IMR-90 (cell line): ENCODE data around the gene VMO1. TPM values are rescaled to one million over a fixed set of nuclear protein-coding genes. Genes with fewer than 3 reads are reported as not detected.

Experiments used
- ATAC-seq: fragments of 200-7000 bp; cut with Tn5 transposase; 2 replicates; pipeline ENCODE4 v1.9.1; 2020; ENCODE audit warnings: low read depth, mild to moderate bottlenecking, moderate library complexity
- BruUV-seq: library from RNA; stranded (reverse); fragments of 400-500 nt; replicated peaks from 2 replicates; lab custom pipeline; 2021; lab: Mats Ljungman, UMichigan
- CTCF ChIA-PET: fragments of 300-600 bp; formaldehyde crosslinking; extraction: SDS; loops from one replicate; lab custom pipeline; 2021; ENCODE audit warnings: antibody characterized with exemption; lab: Yijun Ruan, JAX
- POLR2A ChIA-PET: fragments of 300-600 bp; sonication (Branson Sonifier 250); formaldehyde crosslinking; loops from one replicate; lab custom pipeline; 2022; ENCODE audit warnings: antibody characterized with exemption; ENCODE audit not compliant: unreplicated experiment; lab: Charles Lee
- DNase-seq: peaks from one replicate; pipeline ENCODE4 v3.0.0; 2013
- H2AFZ ChIP-seq: replicated peaks from 2 replicates; pipeline ENCODE3; 2013; ENCODE audit warnings: low read length, mild to moderate bottlenecking; ENCODE audit not compliant: poor library complexity
- H2AK5ac ChIP-seq: 2 replicates; pipeline ENCODE4 v1.6.1; 2013; ENCODE audit warnings: low read depth, low read length, inconsistent platforms
- H2AK9ac ChIP-seq: replicated peaks from 2 replicates; pipeline ENCODE3; 2013; ENCODE audit warnings: mild to moderate bottlenecking, low read depth, low read length, moderate library complexity; ENCODE audit not compliant: poor library complexity
- H2BK120ac ChIP-seq: 2 replicates; pipeline ENCODE4 v1.6.1; 2013; ENCODE audit warnings: low read depth, low read length, inconsistent platforms
- H2BK15ac ChIP-seq: 3 replicates; pipeline ENCODE4 v1.6.1; 2013; ENCODE audit warnings: low read depth, low read length, inconsistent platforms
- H2BK20ac ChIP-seq: 2 replicates; pipeline ENCODE4 v1.6.1; 2013; ENCODE audit warnings: low read depth, mild to moderate bottlenecking, inconsistent platforms, low read length, moderate library complexity
- H2BK5ac ChIP-seq: 2 replicates; pipeline ENCODE4 v1.6.1; 2013; ENCODE audit warnings: mild to moderate bottlenecking, low read depth, low read length, inconsistent platforms; ENCODE audit not compliant: poor library complexity, severe bottlenecking
- H3K14ac ChIP-seq: replicated peaks from 2 replicates; pipeline ENCODE4 v1.6.1; 2013; ENCODE audit warnings: low read depth, low read length, inconsistent platforms
- H3K18ac ChIP-seq: 2 replicates; pipeline ENCODE4 v1.6.1; 2013; ENCODE audit warnings: low read depth, low read length, control low read depth
- H3K23ac ChIP-seq: 2 replicates; pipeline ENCODE4 v1.6.1; 2013; ENCODE audit warnings: low read depth, low read length, inconsistent platforms
- H3K27ac ChIP-seq: 2 replicates; pipeline ENCODE4 v1.5.1; 2013; ENCODE audit warnings: mild to moderate bottlenecking, control low read depth, low read length; ENCODE audit not compliant: insufficient read depth
- H3K27me3 ChIP-seq: 2 replicates; pipeline ENCODE4 v1.6.1; 2013; ENCODE audit warnings: low read length; ENCODE audit not compliant: control insufficient read depth, insufficient read depth
- H3K36me3 ChIP-seq: 2 replicates; pipeline ENCODE4 v1.6.1; 2013; ENCODE audit warnings: low read length, mixed read lengths; ENCODE audit not compliant: control insufficient read depth, insufficient read depth
- H3K4ac ChIP-seq: 2 replicates; pipeline ENCODE4 v1.6.1; 2013; ENCODE audit warnings: low read depth, low read length, inconsistent platforms
- H3K4me1 ChIP-seq: 2 replicates; pipeline ENCODE4 v1.6.1; 2013; ENCODE audit warnings: low read length, mixed read lengths; ENCODE audit not compliant: control insufficient read depth, insufficient read depth
- H3K4me2 ChIP-seq: 2 replicates; pipeline ENCODE4 v1.6.1; 2013; ENCODE audit warnings: low read depth, mild to moderate bottlenecking, control low read depth, low read length, moderate library complexity
- H3K4me3 ChIP-seq: 2 replicates; pipeline ENCODE4 v1.5.1; 2013; ENCODE audit warnings: low read depth, mild to moderate bottlenecking, control low read depth, low read length, moderate library complexity; ENCODE audit not compliant: insufficient read depth
- H3K56ac ChIP-seq: 2 replicates; pipeline ENCODE4 v1.6.1; 2013; ENCODE audit warnings: low read length, inconsistent platforms; ENCODE audit not compliant: insufficient read depth; ENCODE audit errors: extremely low read depth
- H3K79me1 ChIP-seq, 2 experiments: 2 replicates each; pipeline ENCODE4 v1.6.1; 2013; ENCODE audit warnings: low read length in 2 of 2, inconsistent platforms in 1 of 2, low read depth in 1 of 2
- H3K9ac ChIP-seq: 2 replicates; pipeline ENCODE4 v1.6.1; 2013; ENCODE audit warnings: low read depth, low read length, control low read depth
- H3K9me1 ChIP-seq: 2 replicates; pipeline ENCODE4 v1.6.1; 2013; ENCODE audit warnings: low read length, inconsistent platforms; ENCODE audit not compliant: insufficient read depth
- H3K9me3 ChIP-seq: 2 replicates; pipeline ENCODE4 v1.6.1; 2013; ENCODE audit warnings: low read length; ENCODE audit not compliant: control insufficient read depth, insufficient read depth
- H4K20me1 ChIP-seq: 2 replicates; pipeline ENCODE4 v1.6.1; 2013; ENCODE audit warnings: low read length, inconsistent platforms; ENCODE audit not compliant: insufficient read depth
- H4K5ac ChIP-seq: 2 replicates; pipeline ENCODE4 v1.6.1; 2013; ENCODE audit warnings: mild to moderate bottlenecking, low read depth, low read length, control low read depth
- H4K8ac ChIP-seq, 2 experiments: 2 replicates each; pipeline ENCODE4 v1.6.1; 2013; ENCODE audit warnings: low read depth in 2 of 2, low read length in 2 of 2, control low read depth in 1 of 2, inconsistent platforms in 1 of 2
- H4K91ac ChIP-seq: 2 replicates; pipeline ENCODE4 v1.6.1; 2013; ENCODE audit warnings: low read depth, low read length, inconsistent platforms; ENCODE audit not compliant: insufficient read depth
- BHLHE40 ChIP-seq: fragments of 150-350 bp; IDR thresholded peaks from 2 replicates; pipeline ENCODE4 v1.6.1; 2016; ENCODE audit warnings: mild to moderate bottlenecking, low read depth, low read length
- CEBPB ChIP-seq: IDR thresholded peaks from 2 replicates; pipeline ENCODE4 v1.6.1; 2012; ENCODE audit warnings: low read depth, low read length, improper control_type of control experiment
- FOS ChIP-seq: fragments of 150-350 bp; IDR thresholded peaks from 2 replicates; pipeline ENCODE4 v1.6.1; 2016; ENCODE audit warnings: low read depth, low read length
- MAFK ChIP-seq: IDR thresholded peaks from 2 replicates; pipeline ENCODE4 v1.6.1; 2012; ENCODE audit warnings: low read depth, low read length, improper control_type of control experiment
- NFE2L2 ChIP-seq: fragments of 150-350 bp; IDR thresholded peaks from 2 replicates; pipeline ENCODE4 v1.6.1; 2016; ENCODE audit warnings: low read depth, mild to moderate bottlenecking, low read length
- RAD21 ChIP-seq: IDR thresholded peaks from 2 replicates; pipeline ENCODE4 v1.6.1; 2012; ENCODE audit warnings: low read length, improper control_type of control experiment
- RCOR1 ChIP-seq: IDR thresholded peaks from 2 replicates; pipeline ENCODE4 v1.6.1; 2012; ENCODE audit warnings: mild to moderate bottlenecking, low read length, improper control_type of control experiment; ENCODE audit not compliant: insufficient replicate concordance
- SMC3 ChIP-seq: fragments of 150-350 bp; IDR thresholded peaks from 2 replicates; pipeline ENCODE4 v1.6.1; 2016; ENCODE audit warnings: low read depth, mild to moderate bottlenecking, antibody characterized with exemption, low read length, moderate library complexity
- WGBS, 2 experiments: methylation state at CpG; one replicate each; pipeline versions ENCODE4 v1.1.5 to v1.1.7; 2013; ENCODE audit warnings: missing lambda C conversion rate in 2 of 2; ENCODE audit not compliant: insufficient read length in 1 of 2; ENCODE audit errors: extremely low coverage in 2 of 2; 5-methylcytosine and 5-hydroxymethylcytosine counted together
- dilution Hi-C: fragments of 300-500 bp; cut with HindIII; formaldehyde crosslinking; loops from one replicate; pipeline ENCODE4 v1.14.3; 2018; ENCODE audit warnings: low sequenced_read_pairs; ENCODE audit not compliant: unreplicated experiment
- in situ Hi-C: fragments of 300-500 bp; cut with MboI; formaldehyde crosslinking; loops from 3 replicates; pipeline ENCODE4 v1.14.3; 2019; ENCODE audit warnings: low sequenced_read_pairs, inconsistent platforms, mixed read lengths
- intact Hi-C: fragments of 100-400 bp; cut with micrococcal nuclease; formaldehyde crosslinking; loops from 2 replicates; pipeline ENCODE4 v1.10.0; 2022
- polyA plus RNA-seq, 3 experiments: library from polyadenylated mRNA; depleted of rRNA; stranded (reverse); fragments of >200 nt; gene quantifications; 2 replicates each; pipeline ENCODE4 v1.2.3, GENCODE V29; 2012; ENCODE audit warnings: low replicate concordance in 1 of 3
- total RNA-seq: library from RNA; depleted of rRNA; stranded (reverse); fragments of >200 nt; gene quantifications from 2 replicates; pipeline ENCODE4 v1.2.3, GENCODE V29; 2012

The VMO1 gene
- total and polyA plus RNA-seq, 2 of the 4 experiments (the other 2 are of a cell fraction): 0.14 TPM; not detected in 1

GRCh38 chr17:4739122-4740024, 46.8 kb downstream of the VMO1 start, which contains the start of the genes CXCL16 and ZMYND15:
Gene CXCL16, minus strand, starts transcription at chr17:4739928. Its CDS starts 589 bp downstream, at chr17:4739339.
Gene ZMYND15, plus strand, starts transcription at chr17:4739833. Its CDS starts 716 bp downstream, at chr17:4740549.
- in situ Hi-C loops: no loop called here
- no TSS peak for BruUV-seq
- POLR2A ChIA-PET: no interaction called here

More at GRCh38 chr17:4739122-4740024, 46.8 kb downstream of the VMO1 start, which contains the start of the genes CXCL16 and ZMYND15:
- Histone ChIP-seq H4K20me1 (no peaks in the 10 kb centered on the region), H3K23ac (0 out of 2 replicates have a peak within 1 kb of the TSS, but pooled peaks have one; percentile 24), H4K91ac (no peak within 1 kb of the TSS), H2AK9ac (peak within 1 kb of the TSS; percentile 72), H2BK120ac (no peak within 1 kb of the TSS), H3K4me1 (peaks cover 6% of the 10 kb centered on the region; the same call in 1 of the 2 replicates), H3K9me1 (no peaks in the 10 kb centered on the region), H4K8ac (no peak within 1 kb of the TSS; a peak in 1 of 4 replicates), H3K36me3 (no peaks in the 10 kb centered on the region), H3K79me1 (no peaks in the 10 kb centered on the region), H4K5ac (no peak within 1 kb of the TSS), H3K4me2 (peak within 1 kb of the TSS; percentile 70), H3K56ac (no peak within 1 kb of the TSS), H3K4ac (no peak within 1 kb of the TSS), H3K14ac (no peak within 1 kb of the TSS), H3K18ac (no peak within 1 kb of the TSS), H3K27me3 (peaks cover 58% of the 10 kb centered on the region), H2AFZ (peak within 1 kb of the TSS; percentile 93), H2BK20ac (no peak within 1 kb of the TSS), H3K9ac (peak within 1 kb of the TSS; percentile 51), H3K27ac (no peak within 1 kb of the TSS; the same call in 1 of the 2 replicates), H3K4me3 (peak within 1 kb of the TSS; percentile 90), H3K9me3 (no peaks in the 10 kb centered on the region), H2BK15ac (no peak within 1 kb of the TSS), H2AK5ac (no peak within 1 kb of the TSS), H2BK5ac (no peak within 1 kb of the TSS)
- no peak; the same call in 1 of the 2 replicates for TF ChIP-seq BHLHE40
- no peak for TF ChIP-seq SMC3
- no peak for TF ChIP-seq CEBPB
- no peak for TF ChIP-seq MAFK
- TF ChIP-seq RAD21: no peak
- TF ChIP-seq FOS: no peak
- no peak for TF ChIP-seq RCOR1
- no peak for TF ChIP-seq NFE2L2
- WGBS, 2 experiments: 1% methylated on average over 65 of the region's 100 CpGs; no CpG with 5 or more reads in 1 of the 2 experiments
- CTCF ChIA-PET: no interaction called here
- no peak for DNase-seq
- ATAC-seq: peak; percentile 87
- dilution Hi-C loops: no loop called here
- intact Hi-C loops: no loop called here
